ENCODE results near the gene TTC21A. TPM values are rescaled to one million over a fixed set of nuclear protein-coding genes. Genes with fewer than 3 reads are reported as not detected.
A peak's percentile ranks its signal among the peaks of the same experiment; 100 is the strongest.
"Not testable (repeated sequence)": the region's sequence is repeated elsewhere in the genome, so short reads cannot be mapped to it uniquely, and the experiment has no call there.

TTC21A gene, protein sequence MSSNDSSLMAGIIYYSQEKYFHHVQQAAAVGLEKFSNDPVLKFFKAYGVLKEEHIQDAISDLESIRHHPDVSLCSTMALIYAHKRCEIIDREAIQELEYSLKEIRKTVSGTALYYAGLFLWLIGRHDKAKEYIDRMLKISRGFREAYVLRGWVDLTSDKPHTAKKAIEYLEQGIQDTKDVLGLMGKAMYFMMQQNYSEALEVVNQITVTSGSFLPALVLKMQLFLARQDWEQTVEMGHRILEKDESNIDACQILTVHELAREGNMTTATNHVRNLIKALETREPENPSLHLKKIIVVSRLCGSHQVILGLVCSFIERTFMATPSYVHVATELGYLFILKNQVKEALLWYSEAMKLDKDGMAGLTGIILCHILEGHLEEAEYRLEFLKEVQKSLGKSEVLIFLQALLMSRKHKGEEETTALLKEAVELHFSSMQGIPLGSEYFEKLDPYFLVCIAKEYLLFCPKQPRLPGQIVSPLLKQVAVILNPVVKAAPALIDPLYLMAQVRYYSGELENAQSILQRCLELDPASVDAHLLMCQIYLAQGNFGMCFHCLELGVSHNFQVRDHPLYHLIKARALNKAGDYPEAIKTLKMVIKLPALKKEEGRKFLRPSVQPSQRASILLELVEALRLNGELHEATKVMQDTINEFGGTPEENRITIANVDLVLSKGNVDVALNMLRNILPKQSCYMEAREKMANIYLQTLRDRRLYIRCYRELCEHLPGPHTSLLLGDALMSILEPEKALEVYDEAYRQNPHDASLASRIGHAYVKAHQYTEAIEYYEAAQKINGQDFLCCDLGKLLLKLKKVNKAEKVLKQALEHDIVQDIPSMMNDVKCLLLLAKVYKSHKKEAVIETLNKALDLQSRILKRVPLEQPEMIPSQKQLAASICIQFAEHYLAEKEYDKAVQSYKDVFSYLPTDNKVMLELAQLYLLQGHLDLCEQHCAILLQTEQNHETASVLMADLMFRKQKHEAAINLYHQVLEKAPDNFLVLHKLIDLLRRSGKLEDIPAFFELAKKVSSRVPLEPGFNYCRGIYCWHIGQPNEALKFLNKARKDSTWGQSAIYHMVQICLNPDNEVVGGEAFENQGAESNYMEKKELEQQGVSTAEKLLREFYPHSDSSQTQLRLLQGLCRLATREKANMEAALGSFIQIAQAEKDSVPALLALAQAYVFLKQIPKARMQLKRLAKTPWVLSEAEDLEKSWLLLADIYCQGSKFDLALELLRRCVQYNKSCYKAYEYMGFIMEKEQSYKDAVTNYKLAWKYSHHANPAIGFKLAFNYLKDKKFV (N-terminal part only)
- total RNA-seq (ENCODE audit: low replicate concordance) = 9.8 and 10.3 TPM in 2 replicates
- long read RNA-seq, partial matches to known transcripts = 1 of 4 reads
- long read RNA-seq, other reads (novel, unspliced or antisense) = 2 of 4 reads

DNA sequence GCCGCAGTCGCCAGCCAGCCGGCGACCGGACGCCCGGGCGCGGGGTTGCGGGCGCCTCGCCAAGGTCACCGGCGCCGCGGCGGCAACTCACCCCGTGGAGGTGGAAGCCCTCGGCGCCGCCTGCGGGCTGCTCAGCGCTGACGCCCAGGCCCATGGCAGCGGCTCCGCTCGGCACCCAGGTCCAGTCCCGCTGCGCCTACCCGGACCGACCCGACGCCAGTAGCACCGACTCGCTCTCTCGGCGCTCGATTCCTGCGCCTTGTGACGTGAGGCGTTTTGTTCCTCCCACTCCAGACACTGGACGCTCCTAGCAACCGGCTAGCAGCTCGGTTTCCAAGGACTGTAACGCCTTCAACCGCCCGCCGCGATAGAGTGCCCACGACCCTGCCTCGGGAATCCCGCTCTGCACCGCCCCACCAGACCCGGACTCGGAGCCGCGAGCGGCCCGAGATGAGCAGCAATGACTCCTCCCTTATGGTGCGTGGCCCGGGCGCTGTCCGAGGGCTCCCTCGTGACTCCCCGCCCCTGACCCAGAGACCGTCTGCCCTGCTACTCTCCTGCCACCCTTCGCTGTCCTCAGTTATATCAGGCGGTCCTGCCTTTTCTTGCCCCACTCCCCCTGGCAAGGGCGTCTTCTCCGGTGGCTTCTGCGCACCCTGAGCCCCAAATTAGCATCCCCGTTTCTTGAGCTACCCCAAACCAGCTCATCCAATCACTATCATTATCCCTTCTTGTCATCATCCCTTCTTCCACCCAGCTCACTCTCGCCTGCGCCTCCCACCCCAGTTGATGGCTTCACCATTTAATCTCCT is at the start of gene TTC21A, which contains the start of gene GORASP1:
Gene TTC21A (plus strand): TSS at position 293 of the 812 bp plus-strand sequence. CDS start 158 bp downstream, at position 451.
Gene GORASP1 (minus strand): TSS at position 240 of the 812 bp plus-strand sequence. CDS start 86 bp downstream, at position 154.
- peak; percentile 84 for DNase-seq (ENCODE audit: extremely low spot score, unreplicated experiment)
- TF ChIP-seq, protein P1, sequence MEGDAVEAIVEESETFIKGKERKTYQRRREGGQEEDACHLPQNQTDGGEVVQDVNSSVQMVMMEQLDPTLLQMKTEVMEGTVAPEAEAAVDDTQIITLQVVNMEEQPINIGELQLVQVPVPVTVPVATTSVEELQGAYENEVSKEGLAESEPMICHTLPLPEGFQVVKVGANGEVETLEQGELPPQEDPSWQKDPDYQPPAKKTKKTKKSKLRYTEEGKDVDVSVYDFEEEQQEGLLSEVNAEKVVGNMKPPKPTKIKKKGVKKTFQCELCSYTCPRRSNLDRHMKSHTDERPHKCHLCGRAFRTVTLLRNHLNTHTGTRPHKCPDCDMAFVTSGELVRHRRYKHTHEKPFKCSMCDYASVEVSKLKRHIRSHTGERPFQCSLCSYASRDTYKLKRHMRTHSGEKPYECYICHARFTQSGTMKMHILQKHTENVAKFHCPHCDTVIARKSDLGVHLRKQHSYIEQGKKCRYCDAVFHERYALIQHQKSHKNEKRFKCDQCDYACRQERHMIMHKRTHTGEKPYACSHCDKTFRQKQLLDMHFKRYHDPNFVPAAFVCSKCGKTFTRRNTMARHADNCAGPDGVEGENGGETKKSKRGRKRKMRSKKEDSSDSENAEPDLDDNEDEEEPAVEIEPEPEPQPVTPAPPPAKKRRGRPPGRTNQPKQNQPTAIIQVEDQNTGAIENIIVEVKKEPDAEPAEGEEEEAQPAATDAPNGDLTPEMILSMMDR (conservative IDR thresholded peaks at IDR 0.05) = no peak
- Mint-ChIP-seq H3K27ac (peak within 1 kb of the TSS; percentile 84), H3K27me3 (no peaks in the 10 kb centered on the region), H3K4me3 (peak within 1 kb of the TSS; percentile 97), H3K4me1 (ENCODE audit: unreplicated experiment) (peaks cover 29% of the 10 kb centered on the region), H3K9me3 (no peaks in the 10 kb centered on the region), H3K36me3 (peaks cover 13% of the 10 kb centered on the region)

DNA sequence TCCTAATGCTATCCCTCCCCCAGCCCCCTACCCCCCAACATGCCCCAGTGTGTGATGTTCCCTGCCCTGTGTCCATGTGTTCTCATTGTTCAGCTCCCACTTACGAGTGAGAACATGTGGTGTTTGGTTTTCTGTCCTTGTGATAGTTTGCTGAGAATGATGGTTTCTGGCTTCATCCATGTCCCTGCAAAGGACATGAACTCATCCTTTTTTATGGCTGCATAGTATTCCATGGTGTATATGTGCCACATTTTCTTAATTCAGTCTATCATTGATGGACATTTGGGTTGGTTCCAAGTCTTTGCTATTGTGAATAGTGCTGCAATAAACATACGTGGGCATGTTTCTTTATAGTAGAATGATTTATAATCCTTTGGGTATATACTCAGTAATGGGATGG is 46.3 kb upstream of the TTC21A start:
- peaks cover 29% of the 10 kb centered on the region for H3K4me1 Mint-ChIP-seq (ENCODE audit: unreplicated experiment)

DNA sequence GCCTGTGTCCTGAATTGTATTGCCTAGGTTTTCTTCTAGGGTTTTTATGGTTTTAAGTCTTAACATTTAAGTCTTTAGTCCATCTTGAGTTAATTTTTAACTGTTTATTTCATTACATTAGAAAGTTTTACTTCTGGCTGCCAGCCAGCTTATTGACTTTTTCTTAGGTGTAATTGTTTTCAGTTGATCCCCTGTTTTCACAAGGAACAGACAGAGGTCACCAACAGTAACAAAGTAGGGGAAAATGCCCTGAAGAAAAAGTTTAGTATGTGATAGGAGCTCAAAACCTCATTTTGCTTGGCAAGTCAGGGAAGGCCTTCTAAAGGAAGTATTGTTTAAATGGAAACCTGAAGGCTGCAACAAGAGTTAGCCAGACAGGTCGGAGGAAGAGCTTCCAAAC is 45.3 kb upstream of the TTC21A start:
- DNase-seq (ENCODE audit: extremely low spot score, unreplicated experiment) = no peak
- H3K36me3 Mint-ChIP-seq = peaks cover 16% of the 10 kb centered on the region
- H3K27ac Mint-ChIP-seq = no peak overlapping the region
- H3K9me3 Mint-ChIP-seq = no peaks in the 10 kb centered on the region
- H3K27me3 Mint-ChIP-seq = no peaks in the 10 kb centered on the region
- peaks cover 25% of the 10 kb centered on the region for H3K4me1 Mint-ChIP-seq (ENCODE audit: unreplicated experiment)
- H3K4me3 Mint-ChIP-seq = no peak overlapping the region
- TF ChIP-seq, protein P1 (conservative IDR thresholded peaks at IDR 0.05) = no peak

More for the DNA sequence above, 46.3 kb upstream of the TTC21A start:
- H3K27me3 Mint-ChIP-seq; H3K27ac Mint-ChIP-seq; H3K4me3 Mint-ChIP-seq; H3K9me3 Mint-ChIP-seq; DNase-seq (ENCODE audit: extremely low spot score, unreplicated experiment): not testable (repeated sequence)
- H3K36me3 Mint-ChIP-seq = peaks cover 16% of the 10 kb centered on the region

DNA sequence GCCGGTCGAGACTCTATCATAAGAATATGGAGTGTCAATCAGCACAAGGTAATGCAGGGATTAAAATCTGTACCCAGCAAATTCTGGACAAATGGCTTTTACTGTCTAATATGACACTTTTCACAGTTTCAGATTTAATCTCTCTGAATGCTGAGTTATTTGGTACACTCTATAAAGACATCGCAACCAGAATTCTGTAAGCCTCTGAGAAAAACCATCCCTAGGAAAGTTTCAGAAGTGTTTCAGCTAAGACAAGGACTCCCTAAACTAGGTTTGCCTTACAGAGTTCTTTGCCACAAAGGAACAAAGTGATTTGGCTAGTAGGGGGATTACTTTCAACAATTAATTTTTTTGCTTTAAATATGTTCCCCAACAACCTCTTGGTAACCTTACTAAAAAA is 44.3 kb upstream of the TTC21A start:
- peaks cover 19% of the 10 kb centered on the region for H3K36me3 Mint-ChIP-seq
- TF ChIP-seq, protein P1 (conservative IDR thresholded peaks at IDR 0.05) = no peak

DNA sequence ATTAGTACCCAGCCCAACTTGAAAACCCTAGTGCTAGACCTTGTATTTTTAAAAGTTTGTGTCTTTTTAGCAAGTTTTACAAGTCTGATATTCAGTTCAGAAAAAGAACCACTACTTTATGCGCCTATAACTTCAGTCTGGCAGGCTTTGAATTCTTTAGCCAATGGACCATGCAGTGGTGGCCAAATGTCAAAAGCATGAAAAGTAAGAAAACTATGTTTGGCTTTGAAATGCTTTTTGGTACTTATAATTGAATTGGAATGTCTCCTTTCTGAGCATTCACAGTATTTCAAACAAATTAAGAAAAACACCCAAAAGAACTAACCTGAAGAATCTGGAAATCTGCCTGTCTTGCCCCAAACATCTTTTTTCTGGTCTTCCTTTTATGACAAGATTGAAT is 42.8 kb upstream of the TTC21A start:
- H3K27ac Mint-ChIP-seq = no peak overlapping the region
- peaks cover 19% of the 10 kb centered on the region for H3K36me3 Mint-ChIP-seq
- TF ChIP-seq, protein P1 (conservative IDR thresholded peaks at IDR 0.05) = no peak

More for the DNA sequence above, 44.3 kb upstream of the TTC21A start:
- Mint-ChIP-seq H3K9me3 (no peaks in the 10 kb centered on the region), H3K4me3 (no peak overlapping the region), H3K27me3 (no peaks in the 10 kb centered on the region), H3K4me1 (ENCODE audit: unreplicated experiment) (peaks cover 25% of the 10 kb centered on the region), H3K27ac (no peak overlapping the region)
- no peak for DNase-seq (ENCODE audit: extremely low spot score, unreplicated experiment)

More for the DNA sequence above, 42.8 kb upstream of the TTC21A start:
- no peak for DNase-seq (ENCODE audit: extremely low spot score, unreplicated experiment)
- Mint-ChIP-seq H3K4me1 (ENCODE audit: unreplicated experiment) (peaks cover 20% of the 10 kb centered on the region), H3K4me3 (no peak overlapping the region), H3K9me3 (no peaks in the 10 kb centered on the region), H3K27me3 (no peaks in the 10 kb centered on the region)
